Globus pallidus (tissue), 1 donor: Measurements from ENCODE around the gene IRF4.

Source experiments
- DNase-seq: peaks from one replicate; pipeline ENCODE4 v3.0.0-alpha.2; 2015; ENCODE audit warnings: low spot score

Gene IRF4

DNA sequence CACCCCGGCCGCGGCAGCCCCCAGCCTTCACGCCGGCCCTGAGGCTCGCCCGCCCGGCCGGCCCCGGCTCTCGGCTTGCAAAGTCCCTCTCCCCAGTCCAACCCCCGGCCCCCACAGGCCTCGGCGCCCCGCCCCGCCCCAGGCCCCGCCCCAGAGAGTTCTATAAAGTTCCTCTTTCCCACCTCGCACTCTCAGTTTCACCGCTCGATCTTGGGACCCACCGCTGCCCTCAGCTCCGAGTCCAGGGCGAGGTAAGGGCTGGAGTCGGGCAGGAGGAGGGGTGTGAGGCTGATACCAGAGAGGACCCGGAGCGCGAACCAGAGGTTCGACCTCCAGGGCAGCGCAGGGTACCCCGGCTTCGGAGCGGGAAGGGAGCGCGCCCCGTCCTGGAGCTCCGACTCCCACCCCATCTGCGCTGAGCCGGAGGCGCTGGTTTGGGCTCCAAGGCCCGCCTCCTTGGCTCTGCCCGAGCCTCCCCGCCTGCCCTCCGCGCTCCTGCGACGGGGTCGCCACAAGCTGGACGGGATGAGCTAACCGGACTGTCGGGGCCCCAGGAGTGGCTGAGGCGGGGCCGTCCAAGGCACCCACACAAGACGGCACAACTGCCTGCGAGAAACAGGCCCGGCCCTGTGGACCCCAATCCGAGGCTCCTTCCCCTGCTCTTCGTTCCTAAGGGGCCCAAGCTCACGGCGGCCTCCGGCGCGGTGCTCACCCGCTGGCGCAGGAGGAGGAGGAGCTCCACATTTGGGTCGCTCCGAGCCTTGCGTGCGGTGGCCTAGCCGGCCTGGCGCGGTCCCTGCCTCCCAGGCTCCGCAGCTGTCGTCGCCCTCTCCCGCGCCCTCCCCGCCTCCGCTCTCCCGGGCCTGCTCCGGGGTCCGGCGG, at the start of gene IRF4:
Gene IRF4, plus strand, starts transcription at position 194 of the 882 bp plus-strand sequence. CDS start 1,401 bp downstream, outside the sequence.
- no peak for DNase-seq

DNA sequence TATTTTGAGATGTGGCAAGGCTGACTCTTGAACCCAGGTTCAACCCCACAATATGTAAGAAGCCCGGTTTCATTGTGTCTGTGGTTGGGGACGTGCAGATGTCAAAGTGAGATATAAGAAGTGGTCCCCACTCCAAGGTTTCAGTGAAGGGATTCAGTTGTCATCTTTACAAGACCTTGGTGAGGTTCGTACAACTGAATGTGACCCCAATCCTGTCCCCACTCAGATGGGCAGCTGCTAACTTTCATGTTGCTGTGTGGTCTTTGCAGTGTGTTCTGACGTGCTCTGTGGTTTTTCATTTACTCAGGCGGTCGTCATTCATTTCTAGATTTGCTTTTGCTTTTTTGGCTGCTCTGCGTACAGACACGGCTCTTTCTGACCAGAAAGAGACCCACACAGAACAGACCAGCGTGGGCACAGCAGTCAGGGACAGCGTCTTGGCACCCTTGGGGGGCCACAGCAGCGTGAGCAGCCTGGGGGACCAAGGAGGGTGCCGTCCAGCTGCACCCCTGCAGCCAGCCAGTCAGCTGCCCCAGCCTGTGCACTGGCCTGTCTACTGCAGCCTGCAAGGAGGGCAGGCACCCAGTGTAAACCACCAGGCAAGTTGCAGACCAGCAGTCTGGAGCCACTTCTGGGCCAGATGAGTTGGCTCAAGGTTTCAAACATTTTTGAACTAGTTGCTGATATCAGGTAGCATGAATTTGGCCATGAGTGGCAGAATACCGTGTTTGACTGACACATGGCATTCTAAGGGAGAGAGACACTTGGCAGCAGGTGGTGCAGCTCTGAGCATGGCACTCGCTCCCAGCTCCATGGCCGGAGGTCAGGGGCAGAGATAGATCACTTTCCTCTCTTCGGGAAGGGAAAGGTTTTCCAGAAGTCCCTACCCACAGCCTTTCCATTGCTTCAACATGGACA, 49.4 kb upstream of the IRF4 start:
- DNase-seq = no peak

DNA sequence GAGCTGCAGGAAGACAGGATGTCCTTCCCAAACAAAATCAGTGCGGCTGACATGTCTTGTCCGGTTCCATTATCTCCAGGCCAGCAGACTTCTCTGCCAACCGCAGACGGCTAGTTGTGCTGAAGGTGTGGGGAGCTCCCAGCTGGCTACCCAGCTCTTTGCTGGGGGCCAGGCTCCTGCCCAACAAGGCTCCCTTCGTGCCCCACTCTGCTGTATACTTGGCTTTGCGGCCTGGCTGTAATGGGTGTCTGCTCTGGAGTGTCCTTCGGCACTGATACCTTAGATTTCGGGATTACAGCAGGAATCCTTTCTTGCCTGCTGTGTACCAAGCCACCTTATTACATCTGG, 48.7 kb upstream of the IRF4 start:
- DNase-seq = no peak

DNA sequence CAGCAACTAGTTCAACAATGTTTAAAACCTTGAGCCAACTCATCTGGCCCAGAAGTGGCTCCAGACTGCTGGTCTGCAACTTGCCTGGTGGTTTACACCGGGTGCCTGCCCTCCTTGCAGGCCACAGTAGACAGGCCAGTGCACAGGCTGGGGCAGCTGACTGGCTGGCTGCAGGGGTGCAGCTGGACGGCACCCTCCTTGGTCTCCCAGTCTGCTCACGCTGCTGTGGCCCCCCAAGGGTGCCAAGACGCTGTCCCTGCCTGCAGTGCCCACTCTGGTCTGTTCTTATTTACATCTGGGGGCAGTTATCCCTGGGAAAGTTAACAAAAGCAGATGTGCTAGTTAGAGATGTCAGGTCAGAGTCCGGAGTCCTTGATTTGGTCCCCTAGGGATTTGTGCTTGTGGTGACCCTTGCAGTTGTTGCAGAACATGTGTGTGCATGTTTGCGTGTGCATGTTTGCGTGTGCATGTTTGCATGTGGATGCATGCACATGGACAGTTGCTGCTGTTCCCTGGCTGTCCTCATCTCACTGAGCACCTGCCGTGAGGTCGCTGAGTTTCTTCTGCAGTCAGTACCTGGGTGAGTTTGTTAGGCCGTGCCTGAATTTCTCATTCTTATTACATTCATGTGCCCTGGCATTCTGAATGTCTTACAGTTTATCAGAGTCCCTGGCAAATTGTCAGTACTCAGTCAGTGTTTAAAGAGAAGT, 48.2 kb upstream of the IRF4 start:
- no peak for DNase-seq

DNA sequence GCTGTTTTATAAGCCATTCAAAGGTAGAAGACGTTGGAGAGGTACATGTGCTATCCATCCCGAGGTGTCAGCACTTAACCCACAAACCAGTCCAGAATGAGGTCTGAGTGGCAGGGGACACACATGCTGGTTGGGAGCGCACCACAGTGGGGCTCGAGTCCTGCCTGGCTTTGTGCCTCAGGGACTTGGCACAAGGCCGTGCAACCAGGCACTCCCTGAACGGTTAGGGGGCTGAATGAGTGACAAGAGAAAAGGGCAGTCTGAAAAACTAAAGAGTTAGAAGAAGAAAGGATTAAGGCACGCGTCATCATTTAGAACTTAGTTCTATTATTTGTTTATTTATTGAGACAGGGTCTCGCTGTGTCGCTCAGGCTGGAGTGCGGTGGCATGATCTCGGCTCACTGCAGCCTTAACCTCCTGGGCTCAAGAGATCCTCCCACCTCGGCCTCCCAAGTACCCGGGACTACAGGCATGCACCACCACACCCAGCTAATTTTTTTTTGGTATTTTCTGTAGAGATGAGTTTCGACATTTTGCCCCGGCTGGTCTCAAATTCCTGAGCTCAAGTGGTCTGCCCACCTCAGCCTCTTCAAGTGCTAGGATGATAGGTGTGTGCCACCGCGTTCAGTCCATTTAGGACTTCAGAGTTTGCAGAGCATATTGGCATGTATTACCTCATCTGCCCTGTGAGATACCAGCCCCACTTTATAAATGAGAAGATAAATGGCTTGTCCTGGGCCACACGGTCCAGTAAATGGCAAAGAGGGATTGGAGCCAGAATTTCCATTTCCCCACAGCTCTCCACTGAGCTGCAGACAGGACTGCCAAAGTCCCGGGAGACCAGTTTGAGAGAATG, 47.4 kb upstream of the IRF4 start:
- DNase-seq = no peak

DNA sequence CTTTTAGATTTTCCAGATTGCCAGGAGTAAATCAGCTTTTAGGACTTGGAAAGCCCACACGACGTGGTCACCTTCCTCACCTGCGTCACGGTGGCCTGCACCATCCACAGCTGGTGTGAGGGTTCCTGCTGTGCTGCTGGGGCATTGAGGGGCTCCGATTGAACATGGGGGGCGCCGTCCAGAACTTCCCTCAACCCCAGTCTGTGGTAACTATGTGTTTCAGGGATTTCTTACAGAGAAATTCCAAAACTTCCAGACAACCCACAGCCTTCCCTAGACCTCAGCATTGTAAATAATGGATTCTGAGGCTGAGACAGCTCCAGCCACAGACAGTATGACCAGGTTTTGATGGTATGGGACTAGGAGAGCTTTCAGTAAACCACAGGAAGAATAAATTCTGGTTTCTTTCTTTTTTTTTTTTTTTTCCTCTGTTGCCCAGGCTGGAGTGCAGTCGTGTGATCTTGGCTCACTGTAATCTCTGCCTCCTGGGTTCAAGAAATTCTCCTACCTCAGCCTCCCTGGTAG, 46.7 kb upstream of the IRF4 start:
- DNase-seq = no peak

DNA sequence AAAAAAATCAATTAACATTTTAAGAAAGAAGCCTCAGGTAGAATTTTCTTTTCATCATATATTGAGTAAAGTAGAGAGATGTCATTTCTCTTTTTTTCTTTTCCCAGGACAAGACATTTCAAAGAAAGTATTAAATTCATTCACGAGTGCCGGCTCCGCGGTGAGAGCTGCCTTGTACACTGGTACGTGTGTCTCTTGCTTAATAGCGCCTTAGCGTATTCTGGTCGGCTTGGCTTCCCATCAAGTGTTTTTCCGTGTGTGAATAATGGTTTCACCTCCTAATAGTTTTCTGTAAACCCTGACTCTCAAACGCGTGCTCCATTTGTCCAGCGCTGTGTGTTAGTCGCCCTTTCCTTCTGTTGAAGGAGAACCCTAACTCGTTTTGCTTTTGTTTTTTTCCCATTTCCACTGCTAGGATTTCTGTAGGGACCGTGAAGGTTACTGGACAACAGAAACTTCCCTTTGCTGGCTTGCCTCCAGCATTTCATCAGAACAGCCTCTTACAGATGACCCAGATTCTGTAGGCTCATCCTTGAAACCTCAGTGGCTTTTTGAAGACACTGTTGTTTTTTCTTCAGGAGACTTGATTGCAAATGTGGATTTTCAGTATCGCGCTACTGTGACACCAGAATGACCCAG, 45.7 kb upstream of the IRF4 start:
- DNase-seq = no peak

DNA sequence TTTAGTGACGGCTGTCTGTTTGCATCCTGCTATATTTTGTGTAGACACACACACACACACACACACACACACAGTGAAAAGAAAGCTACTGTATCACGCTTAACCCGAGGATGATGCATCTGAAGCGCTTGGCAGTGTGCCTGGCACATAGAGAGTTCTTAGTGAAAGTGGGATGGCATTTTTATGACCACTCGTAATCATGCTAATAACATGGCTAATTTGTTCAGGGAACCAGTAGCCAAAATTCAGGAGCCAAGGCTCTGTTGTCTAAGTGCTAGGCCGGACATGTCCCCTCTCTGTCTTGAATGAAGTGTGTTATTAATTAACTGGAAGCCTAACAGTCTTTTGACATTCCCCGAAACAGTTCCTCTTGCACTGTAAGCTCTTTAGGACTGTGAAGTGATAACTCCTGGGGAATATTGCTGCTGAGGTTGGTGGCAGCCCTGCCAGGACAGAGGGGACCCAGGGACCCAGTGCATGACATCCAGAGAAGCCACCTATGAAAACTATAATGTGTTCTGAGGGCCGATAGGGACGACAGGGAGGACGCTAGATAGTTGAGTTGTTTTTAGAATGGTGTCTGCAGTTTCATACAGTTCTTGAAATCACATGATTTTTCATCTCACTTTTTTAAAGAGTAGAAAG, 45.0 kb upstream of the IRF4 start:
- DNase-seq = no peak

DNA sequence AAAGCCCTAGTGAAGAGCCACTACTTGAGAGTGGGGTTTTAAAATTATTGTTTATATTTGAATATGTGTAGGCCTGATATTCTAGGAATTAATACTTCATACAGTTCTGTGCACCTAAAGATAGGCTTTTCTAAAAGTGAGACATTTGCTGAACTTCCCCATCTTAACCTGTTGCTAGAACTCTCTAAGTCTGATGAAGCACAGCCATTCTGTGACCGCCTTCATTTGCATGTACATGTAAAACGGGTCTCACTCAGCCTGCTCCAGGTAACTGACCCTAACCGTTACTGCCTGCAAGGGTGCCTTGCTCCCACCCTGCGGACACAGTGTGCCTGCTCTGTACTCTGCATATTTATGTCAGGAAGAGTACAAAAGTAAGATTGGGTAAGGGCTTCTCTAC, 44.3 kb upstream of the IRF4 start:
- no peak for DNase-seq

DNA sequence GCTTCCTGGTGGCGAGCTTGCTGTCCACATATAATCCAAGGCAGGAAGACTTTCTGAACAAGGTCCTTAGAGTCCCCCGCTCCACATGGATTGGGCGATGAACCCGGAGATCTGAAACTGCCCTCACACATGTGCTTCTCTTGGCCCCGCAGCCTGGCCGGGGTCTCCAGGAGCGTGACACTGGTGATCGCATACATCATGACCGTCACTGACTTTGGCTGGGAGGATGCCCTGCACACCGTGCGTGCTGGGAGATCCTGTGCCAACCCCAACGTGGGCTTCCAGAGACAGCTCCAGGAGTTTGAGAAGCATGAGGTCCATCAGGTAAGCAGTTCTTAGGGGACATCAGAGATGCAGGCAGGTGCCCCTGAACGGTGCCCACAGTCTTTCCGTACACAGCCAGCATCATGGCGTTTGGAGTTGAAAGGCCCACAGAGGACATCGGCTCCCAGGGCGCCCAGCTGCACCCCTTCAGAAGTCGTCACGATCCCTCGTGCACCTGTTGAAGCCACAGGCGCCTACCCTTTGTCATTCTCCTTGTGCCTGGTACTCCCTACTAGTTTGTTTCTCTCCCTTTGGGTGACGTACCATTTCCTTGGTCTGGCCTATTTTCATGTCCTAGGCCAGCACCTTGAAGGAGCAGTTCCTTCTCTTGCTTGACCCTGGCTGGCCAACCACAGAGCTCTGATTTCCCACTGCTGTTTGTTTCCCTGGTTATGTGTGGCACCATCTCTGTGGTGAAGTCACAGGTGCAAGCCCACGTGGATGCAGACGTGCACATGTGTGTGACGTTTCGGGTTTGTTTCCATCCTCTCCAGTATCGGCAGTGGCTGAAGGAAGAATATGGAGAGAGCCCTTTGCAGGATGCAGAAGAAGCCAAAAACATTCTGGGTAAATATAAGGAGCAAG, 43.3 kb upstream of the IRF4 start:
- no peak for DNase-seq

DNA sequence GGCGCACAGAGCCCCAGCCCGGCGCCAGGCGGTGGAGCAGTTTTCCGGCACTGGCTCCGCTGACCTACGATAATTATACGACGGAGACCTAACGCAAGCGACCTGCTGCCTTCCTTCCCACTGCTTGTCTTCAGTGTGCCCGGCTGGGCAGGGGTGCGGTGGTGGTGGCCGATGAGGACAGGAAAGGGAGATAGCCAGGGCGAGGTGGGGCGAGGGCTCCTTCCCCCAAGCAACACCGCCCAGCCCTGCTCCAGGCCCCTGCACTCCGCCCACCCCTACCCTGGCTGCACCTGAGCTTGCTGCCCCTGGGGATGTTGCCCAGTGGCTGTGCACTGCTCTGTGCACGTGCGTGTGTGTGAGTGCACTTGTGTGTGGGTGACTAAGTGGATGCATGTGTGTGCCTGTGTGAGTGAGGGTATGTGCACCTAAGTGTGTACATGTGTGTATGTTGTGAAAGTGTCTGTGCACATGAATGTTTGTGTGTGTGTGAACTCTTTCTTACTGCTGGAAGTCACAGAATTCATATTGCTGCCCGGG, 42.6 kb upstream of the IRF4 start:
- DNase-seq = no peak

DNA sequence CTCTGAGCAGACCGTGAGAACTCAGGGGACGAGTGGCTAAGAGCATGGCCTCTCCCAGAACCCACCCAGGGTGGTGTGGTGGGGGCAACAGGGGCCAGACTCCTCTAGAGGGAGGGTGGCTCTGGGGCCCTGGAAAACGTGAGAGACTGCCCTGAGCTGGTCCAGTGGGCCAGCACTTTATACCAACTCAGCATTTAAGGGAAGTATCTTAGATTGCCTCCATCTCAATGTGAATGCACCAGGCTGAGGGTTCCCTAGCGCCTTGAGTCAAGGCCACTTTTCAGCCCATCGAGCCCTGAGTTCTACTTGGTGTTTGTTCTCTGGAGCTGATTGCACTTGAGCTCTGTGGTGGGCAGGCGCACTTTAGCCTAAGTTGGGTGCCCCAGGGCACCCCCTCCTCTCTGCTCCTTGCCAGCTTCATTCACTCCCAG, 42.0 kb upstream of the IRF4 start:
- no peak for DNase-seq

DNA sequence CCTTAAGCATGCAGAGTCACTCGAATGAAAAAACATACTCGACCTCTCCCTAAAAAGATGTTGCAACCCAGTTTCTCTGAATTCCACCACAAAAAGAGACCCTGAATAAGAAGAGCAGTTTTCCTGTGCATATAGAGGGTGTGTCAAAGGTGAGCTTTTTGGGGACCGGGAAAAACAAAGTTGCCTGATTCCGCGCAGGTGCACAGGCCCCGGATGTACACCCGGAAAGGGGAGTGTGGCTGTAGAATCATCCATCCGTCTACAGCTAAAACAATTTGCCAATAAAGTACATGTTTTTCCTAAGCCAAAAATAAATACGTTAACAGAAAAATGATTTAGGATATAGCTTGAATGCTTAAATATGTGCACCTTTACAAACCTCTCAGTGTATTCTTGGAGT, 41.2 kb upstream of the IRF4 start:
- DNase-seq = no peak

DNA sequence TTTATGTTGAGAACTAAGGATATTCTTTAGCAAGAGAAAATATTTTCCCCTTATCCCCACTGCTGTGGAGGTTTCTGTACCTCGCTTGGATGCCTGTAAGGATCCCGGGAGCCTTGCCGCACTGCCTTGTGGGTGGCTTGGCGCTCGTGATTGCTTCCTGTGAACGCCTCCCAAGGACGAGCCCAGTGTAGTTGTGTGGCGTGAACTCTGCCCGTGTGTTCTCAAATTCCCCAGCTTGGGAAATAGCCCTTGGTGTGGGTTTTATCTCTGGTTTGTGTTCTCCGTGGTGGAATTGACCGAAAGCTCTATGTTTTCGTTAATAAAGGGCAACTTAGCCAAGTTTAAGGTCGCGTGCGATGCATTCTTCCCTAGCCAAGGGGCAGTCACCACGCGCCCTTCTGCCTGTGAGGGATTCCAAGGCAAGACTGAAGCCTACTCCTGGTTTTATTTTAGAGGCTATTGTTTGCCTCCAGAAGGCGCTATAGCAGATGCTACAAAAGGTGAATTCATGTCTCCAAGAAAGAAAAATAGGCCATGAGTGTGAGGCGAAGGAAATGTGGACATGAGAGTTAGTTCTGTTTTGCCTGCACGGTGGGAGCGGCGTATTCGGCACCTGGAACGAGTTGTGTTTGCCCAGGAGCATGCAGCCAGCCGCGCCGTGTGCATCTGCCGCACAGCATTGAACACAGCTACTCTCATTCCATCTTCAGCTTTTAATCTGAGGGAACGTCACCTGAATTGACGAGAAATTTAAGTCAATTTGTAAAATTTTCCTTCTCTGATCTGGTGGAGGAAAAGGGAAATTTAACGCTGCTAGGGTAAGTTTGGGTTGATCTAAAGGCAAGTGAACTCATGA, 40.3 kb upstream of the IRF4 start:
- DNase-seq = no peak

DNA sequence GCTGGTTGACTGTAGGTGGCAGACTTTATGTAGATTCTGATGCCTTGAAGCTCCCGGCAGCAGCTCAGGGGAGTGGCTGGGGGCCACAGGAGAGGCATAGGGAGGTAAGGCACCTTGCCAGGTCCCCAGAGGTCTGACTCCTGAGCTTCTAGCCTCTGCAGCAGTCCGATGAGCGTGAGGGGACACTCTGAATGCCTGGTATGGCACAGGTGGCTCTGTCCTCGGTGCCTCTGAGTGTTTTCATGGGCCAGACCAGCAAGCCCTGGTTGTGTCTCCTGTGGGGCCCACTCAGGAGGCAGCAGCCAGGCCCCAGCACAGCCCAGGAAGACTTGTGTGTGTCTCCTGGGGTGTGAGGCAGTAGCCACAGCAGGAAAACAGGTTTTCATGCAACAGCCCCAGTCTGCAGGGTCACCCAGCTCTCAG, 39.7 kb upstream of the IRF4 start:
- no peak for DNase-seq

DNA sequence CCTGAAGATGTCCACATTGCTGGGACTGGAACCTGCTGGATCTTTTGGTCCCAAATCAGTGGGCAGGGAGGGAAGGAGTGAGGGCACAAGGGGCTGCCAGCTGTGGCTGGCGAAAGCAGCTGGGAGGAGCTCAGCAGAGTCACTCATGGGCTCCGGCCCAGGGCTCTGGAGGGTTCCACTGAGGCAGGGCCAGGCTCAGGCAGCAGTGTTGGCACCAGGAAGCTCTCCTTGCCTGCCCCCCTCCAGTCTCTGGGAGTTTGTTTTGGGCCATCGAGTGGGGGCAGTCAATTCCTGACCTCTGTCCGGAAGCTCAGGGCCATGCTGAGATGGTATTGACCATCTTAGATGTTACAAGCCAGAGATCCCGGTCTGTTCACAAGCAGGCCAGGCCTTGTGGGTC, 39.1 kb upstream of the IRF4 start:
- no peak for DNase-seq

DNA sequence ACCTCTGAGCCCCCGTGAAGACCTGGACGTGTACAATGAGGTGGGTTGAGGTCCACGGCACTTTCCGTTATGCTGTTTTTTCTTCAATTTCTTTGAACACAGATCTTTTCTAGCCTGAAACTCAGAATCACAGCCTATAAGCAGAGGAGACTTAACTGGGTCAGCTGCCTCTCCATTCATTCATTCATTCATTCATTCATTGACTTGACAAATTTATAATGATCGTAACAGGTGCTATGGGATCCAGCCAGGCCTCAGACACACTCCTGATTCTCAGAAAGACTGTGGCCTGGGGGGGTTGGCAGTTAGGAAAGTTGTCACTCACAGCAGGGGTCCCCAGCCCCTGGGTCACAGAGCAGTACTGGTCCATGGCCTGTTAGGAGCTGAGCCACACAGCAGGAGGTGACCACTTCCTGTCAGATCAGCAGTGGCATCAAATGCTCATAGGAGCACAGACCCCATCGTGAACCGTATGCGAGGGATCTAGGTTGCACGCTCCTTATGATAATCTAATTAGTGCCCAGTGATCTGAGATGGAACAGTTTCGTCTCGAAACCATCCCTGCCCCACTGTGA, 38.6 kb upstream of the IRF4 start:
- DNase-seq = no peak
